HCT116 (cell line): ENCODE results near the gene CCNB2.

Source experiments
- CTCF ChIP-seq, 3 experiments: fragments of 200-600 bp in 1 of 3; sonication (generic) in 1 of 3; IDR thresholded peaks in 2 of 3; conservative IDR thresholded peaks in 1 of 3; 2 replicates each; pipeline ENCODE4 v1.5.1; 2012 to 2017; ENCODE audit warnings: low read depth in 2 of 3, low read length in 2 of 3, antibody characterized with exemption in 1 of 3, borderline replicate concordance in 1 of 3, control low read depth in 1 of 3, mild to moderate bottlenecking in 1 of 3, mixed read lengths in 1 of 3, mixed run types in 1 of 3, moderate library complexity in 1 of 3; ENCODE audit not compliant: insufficient read depth in 1 of 3
- EZH2 ChIP-seq: fragments of 200-600 bp; sonication (generic); IDR thresholded peaks from 2 replicates; pipeline ENCODE4 v1.6.1; 2017; ENCODE audit warnings: antibody characterized with exemption, mixed run types
- YY1 ChIP-seq: IDR thresholded peaks from 2 replicates; pipeline ENCODE4 v1.6.1; 2011; ENCODE audit warnings: low read length, low read depth, moderate library complexity, mild to moderate bottlenecking; ENCODE audit not compliant: insufficient replicate concordance; ENCODE audit errors: extremely low read depth
- ZNF274 ChIP-seq: fragments of 200-500 bp; sonication (Bioruptor generic); IDR thresholded peaks from 2 replicates; pipeline ENCODE4 v1.6.1; 2014; ENCODE audit warnings: mild to moderate bottlenecking, low read depth, low read length, inconsistent platforms
- TF ChIP-seq, protein P1 (sequence below): IDR thresholded peaks from 2 replicates; pipeline ENCODE4 v1.6.1; 2012; ENCODE audit warnings: low read depth

- TF ChIP-seq EZH2, result no peak
- TF ChIP-seq CTCF (IDR thresholded peaks at IDR 0.05 in 2 of 3, conservative IDR thresholded peaks at IDR 0.05 in 1 of 3; ENCODE audit: borderline replicate concordance in 1 of 3, insufficient read depth in 1 of 3, low read depth in 2 of 3, low read length in 2 of 3), result no peak
- no peak for TF ChIP-seq YY1
- TF ChIP-seq, protein P1, sequence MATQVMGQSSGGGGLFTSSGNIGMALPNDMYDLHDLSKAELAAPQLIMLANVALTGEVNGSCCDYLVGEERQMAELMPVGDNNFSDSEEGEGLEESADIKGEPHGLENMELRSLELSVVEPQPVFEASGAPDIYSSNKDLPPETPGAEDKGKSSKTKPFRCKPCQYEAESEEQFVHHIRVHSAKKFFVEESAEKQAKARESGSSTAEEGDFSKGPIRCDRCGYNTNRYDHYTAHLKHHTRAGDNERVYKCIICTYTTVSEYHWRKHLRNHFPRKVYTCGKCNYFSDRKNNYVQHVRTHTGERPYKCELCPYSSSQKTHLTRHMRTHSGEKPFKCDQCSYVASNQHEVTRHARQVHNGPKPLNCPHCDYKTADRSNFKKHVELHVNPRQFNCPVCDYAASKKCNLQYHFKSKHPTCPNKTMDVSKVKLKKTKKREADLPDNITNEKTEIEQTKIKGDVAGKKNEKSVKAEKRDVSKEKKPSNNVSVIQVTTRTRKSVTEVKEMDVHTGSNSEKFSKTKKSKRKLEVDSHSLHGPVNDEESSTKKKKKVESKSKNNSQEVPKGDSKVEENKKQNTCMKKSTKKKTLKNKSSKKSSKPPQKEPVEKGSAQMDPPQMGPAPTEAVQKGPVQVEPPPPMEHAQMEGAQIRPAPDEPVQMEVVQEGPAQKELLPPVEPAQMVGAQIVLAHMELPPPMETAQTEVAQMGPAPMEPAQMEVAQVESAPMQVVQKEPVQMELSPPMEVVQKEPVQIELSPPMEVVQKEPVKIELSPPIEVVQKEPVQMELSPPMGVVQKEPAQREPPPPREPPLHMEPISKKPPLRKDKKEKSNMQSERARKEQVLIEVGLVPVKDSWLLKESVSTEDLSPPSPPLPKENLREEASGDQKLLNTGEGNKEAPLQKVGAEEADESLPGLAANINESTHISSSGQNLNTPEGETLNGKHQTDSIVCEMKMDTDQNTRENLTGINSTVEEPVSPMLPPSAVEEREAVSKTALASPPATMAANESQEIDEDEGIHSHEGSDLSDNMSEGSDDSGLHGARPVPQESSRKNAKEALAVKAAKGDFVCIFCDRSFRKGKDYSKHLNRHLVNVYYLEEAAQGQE, result no peak
- no peak for TF ChIP-seq ZNF274
Measured at GRCh38 chr15:59063042-59063441, 41.9 kb upstream of the CCNB2 start.
